ENCODE results near the gene CTTNBP2.

The CTTNBP2 gene

GRCh38 chr7:117901089-117901797 lies 28.0 kb upstream of the CTTNBP2 start:
- H3K9me3 ChIP-seq (ENCODE audit: insufficient read depth, low read length), result no peaks in the 10 kb centered on the region
- no peak for TF ChIP-seq CTCF (IDR thresholded peaks at IDR 0.05; ENCODE audit: insufficient read depth, low read length, poor library complexity, severe bottlenecking)
- TF ChIP-seq EZH2phosphoT487 (conservative IDR thresholded peaks at IDR 0.05; ENCODE audit: low read length), result no peak
- no peak overlapping the region for H2AFZ ChIP-seq (ENCODE audit: low read depth, low read length, severe bottlenecking)
- no peak overlapping the region for H3K27ac ChIP-seq (ENCODE audit: low read depth, low read length)
- H3K27me3 ChIP-seq (ENCODE audit: low read length), result no peaks in the 10 kb centered on the region
- no peak overlapping the region for H3K9ac ChIP-seq (ENCODE audit: low read length)
- no peaks in the 10 kb centered on the region for H3K79me2 ChIP-seq (ENCODE audit: insufficient read depth, low read length)
- no peak overlapping the region for H3K4me3 ChIP-seq (ENCODE audit: insufficient read depth, low read length, poor library complexity, severe bottlenecking)
- H3K36me3 ChIP-seq (ENCODE audit: low read length), result no peaks in the 10 kb centered on the region
- no peaks in the 10 kb centered on the region for H4K20me1 ChIP-seq (ENCODE audit: low read depth, low read length)
- H3K4me2 ChIP-seq (ENCODE audit: low read depth, low read length, poor library complexity, severe bottlenecking), result no peak overlapping the region
- H3F3A ChIP-seq (ENCODE audit: insufficient read depth), result no peaks in the 10 kb centered on the region
- no peaks in the 10 kb centered on the region for H3K9me2 ChIP-seq (replicated peaks; ENCODE audit: insufficient read depth, low read length)

GRCh38 chr7:117896339-117896738 lies 23.1 kb upstream of the CTTNBP2 start:
- no peaks in the 10 kb centered on the region for H3K79me2 ChIP-seq (ENCODE audit: insufficient read depth, low read length)
- no peaks in the 10 kb centered on the region for H3K36me3 ChIP-seq (ENCODE audit: low read length)
- no peak overlapping the region for H2AFZ ChIP-seq (ENCODE audit: low read depth, low read length, severe bottlenecking)
- H3K9me3 ChIP-seq (ENCODE audit: insufficient read depth, low read length), result no peaks in the 10 kb centered on the region
- no peak overlapping the region for H3K4me2 ChIP-seq (ENCODE audit: low read depth, low read length, poor library complexity, severe bottlenecking)
- H3K27ac ChIP-seq (ENCODE audit: low read depth, low read length), result no peak overlapping the region
- no peak overlapping the region for H3K9ac ChIP-seq (ENCODE audit: low read length)
- no peak overlapping the region for H3K4me3 ChIP-seq (ENCODE audit: insufficient read depth, low read length, poor library complexity, severe bottlenecking)
- H3K27me3 ChIP-seq (ENCODE audit: low read length), result no peaks in the 10 kb centered on the region
- TF ChIP-seq EZH2phosphoT487 (conservative IDR thresholded peaks at IDR 0.05; ENCODE audit: low read length), result no peak
- TF ChIP-seq CTCF (IDR thresholded peaks at IDR 0.05; ENCODE audit: insufficient read depth, low read length, poor library complexity, severe bottlenecking), result no peak
- H3K9me2 ChIP-seq (replicated peaks; ENCODE audit: insufficient read depth, low read length), result no peaks in the 10 kb centered on the region
- H3F3A ChIP-seq (ENCODE audit: insufficient read depth), result no peaks in the 10 kb centered on the region
- no peaks in the 10 kb centered on the region for H4K20me1 ChIP-seq (ENCODE audit: low read depth, low read length)

GRCh38 chr7:117895276-117895675 lies 22.0 kb upstream of the CTTNBP2 start:
- no peak for TF ChIP-seq CTCF (IDR thresholded peaks at IDR 0.05; ENCODE audit: insufficient read depth, low read length, poor library complexity, severe bottlenecking)
- TF ChIP-seq EZH2phosphoT487 (conservative IDR thresholded peaks at IDR 0.05; ENCODE audit: low read length), result no peak
- Histone ChIP-seq H3K36me3 (ENCODE audit: low read length) (no peaks in the 10 kb centered on the region), H3K4me3 (ENCODE audit: insufficient read depth, low read length, poor library complexity, severe bottlenecking) (no peak overlapping the region), H4K20me1 (ENCODE audit: low read depth, low read length) (no peaks in the 10 kb centered on the region), H3K79me2 (ENCODE audit: insufficient read depth, low read length) (no peaks in the 10 kb centered on the region), H3K9ac (ENCODE audit: low read length) (no peak overlapping the region), H3K9me2 (replicated peaks; ENCODE audit: insufficient read depth, low read length) (no peaks in the 10 kb centered on the region), H3K4me2 (ENCODE audit: low read depth, low read length, poor library complexity, severe bottlenecking) (no peak overlapping the region), H3K27me3 (ENCODE audit: low read length) (no peaks in the 10 kb centered on the region), H3K27ac (ENCODE audit: low read depth, low read length) (no peak overlapping the region), H3F3A (ENCODE audit: insufficient read depth) (no peaks in the 10 kb centered on the region), H2AFZ (ENCODE audit: low read depth, low read length, severe bottlenecking) (no peak overlapping the region), H3K9me3 (ENCODE audit: insufficient read depth, low read length) (no peaks in the 10 kb centered on the region)
